Measurements from ENCODE around the gene ZC3HAV1. TPM values are rescaled to one million over a fixed set of nuclear protein-coding genes. Genes with fewer than 3 reads are reported as not detected.
A peak's percentile ranks its signal among the peaks of the same experiment; 100 is the strongest.
"Not testable (repeated sequence)": the region's sequence is repeated elsewhere in the genome, so short reads cannot be mapped to it uniquely, and the experiment has no call there.

ZC3HAV1 gene
- total RNA-seq, 1 donor from 2014 or later, result 36.0 TPM

- Histone ChIP-seq H3K36me3 (no peaks in the 10 kb centered on the region), H3K4me3 (peak overlapping the region; percentile 98), H3K27ac (peak overlapping the region; percentile 99), H3K4me1 (peaks cover 22% of the 10 kb centered on the region), H3K27me3 (no peaks in the 10 kb centered on the region), H3K9me3 (no peaks in the 10 kb centered on the region)
- no peak for TF ChIP-seq CTCF (IDR thresholded peaks at IDR 0.05)
- ATAC-seq, result no peak
- intact Hi-C loops (cut with DNase I), result no loop called here
- no peak for DNase-seq
Measured at GRCh38 chr7:139105484-139105883, 4.0 kb downstream of the ZC3HAV1 start.

- TF ChIP-seq CTCF (IDR thresholded peaks at IDR 0.05), result no peak
- Histone ChIP-seq H3K36me3 (no peaks in the 10 kb centered on the region), H3K4me1 (peaks cover 25% of the 10 kb centered on the region), H3K4me3 (peak overlapping the region; percentile 98), H3K27ac (peak overlapping the region; percentile 42), H3K27me3 (no peaks in the 10 kb centered on the region), H3K9me3 (no peaks in the 10 kb centered on the region)
- no peak for DNase-seq
- intact Hi-C loops (cut with DNase I), result no loop called here
- no peak for ATAC-seq
Measured at GRCh38 chr7:139104091-139104450, 5.4 kb downstream of the ZC3HAV1 start.

GRCh38 chr7:139103057-139103815 lies 6.3 kb downstream of the ZC3HAV1 start:
- no peak for ATAC-seq
- TF ChIP-seq CTCF (IDR thresholded peaks at IDR 0.05), result no peak
- intact Hi-C loops (cut with DNase I), result no loop called here
- H3K9me3 ChIP-seq, result no peaks in the 10 kb centered on the region
- peak overlapping the region; percentile 36 for H3K27ac ChIP-seq
- peaks cover 5% of the 10 kb centered on the region for H3K36me3 ChIP-seq
- H3K4me3 ChIP-seq, result peak overlapping the region; percentile 98
- no peak for DNase-seq
- H3K4me1 ChIP-seq, result peaks cover 31% of the 10 kb centered on the region
- H3K27me3 ChIP-seq, result no peaks in the 10 kb centered on the region

GRCh38 chr7:139101637-139102158 lies 7.8 kb downstream of the ZC3HAV1 start:
- Histone ChIP-seq H3K36me3 (peaks cover 13% of the 10 kb centered on the region), H3K4me1 (peaks cover 30% of the 10 kb centered on the region)
- intact Hi-C loops (cut with DNase I); DNase-seq; H3K27ac ChIP-seq; ATAC-seq; H3K4me3 ChIP-seq; H3K9me3 ChIP-seq; H3K27me3 ChIP-seq: not testable (repeated sequence)

GRCh38 chr7:139099172-139099947 lies 10.2 kb downstream of the ZC3HAV1 start:
- Histone ChIP-seq H3K36me3 (peaks cover 19% of the 10 kb centered on the region), H3K27ac (no peak overlapping the region), H3K4me3 (no peak overlapping the region), H3K9me3 (no peaks in the 10 kb centered on the region), H3K27me3 (no peaks in the 10 kb centered on the region), H3K4me1 (peaks cover 24% of the 10 kb centered on the region)
- no peak for ATAC-seq
- no peak for DNase-seq
- intact Hi-C loops (cut with DNase I), result no loop called here
- TF ChIP-seq CTCF (IDR thresholded peaks at IDR 0.05), result no peak

GRCh38 chr7:139095194-139095659 lies 14.3 kb downstream of the ZC3HAV1 start:
- peak; percentile 87 for ATAC-seq
- Histone ChIP-seq H3K36me3 (peaks cover 19% of the 10 kb centered on the region), H3K4me3 (no peak overlapping the region), H3K27ac (peak overlapping the region; percentile 44), H3K9me3 (no peaks in the 10 kb centered on the region), H3K4me1 (peaks cover 28% of the 10 kb centered on the region), H3K27me3 (no peaks in the 10 kb centered on the region)
- no peak for TF ChIP-seq CTCF (IDR thresholded peaks at IDR 0.05)
- intact Hi-C loops (cut with DNase I), result no loop called here
- DNase-seq, result no peak
